ENCODE data around the gene GCNT3. TPM values are rescaled to one million over a fixed set of nuclear protein-coding genes. Genes with fewer than 3 reads are reported as not detected.
"Not testable (repeated sequence)": the region's sequence is repeated elsewhere in the genome, so short reads cannot be mapped to it uniquely, and the experiment has no call there.

The GCNT3 gene
- total and polyA plus RNA-seq, 3 donors from 2014 or later: 2.5 to 15.4 (median 3.0) TPM

DNA sequence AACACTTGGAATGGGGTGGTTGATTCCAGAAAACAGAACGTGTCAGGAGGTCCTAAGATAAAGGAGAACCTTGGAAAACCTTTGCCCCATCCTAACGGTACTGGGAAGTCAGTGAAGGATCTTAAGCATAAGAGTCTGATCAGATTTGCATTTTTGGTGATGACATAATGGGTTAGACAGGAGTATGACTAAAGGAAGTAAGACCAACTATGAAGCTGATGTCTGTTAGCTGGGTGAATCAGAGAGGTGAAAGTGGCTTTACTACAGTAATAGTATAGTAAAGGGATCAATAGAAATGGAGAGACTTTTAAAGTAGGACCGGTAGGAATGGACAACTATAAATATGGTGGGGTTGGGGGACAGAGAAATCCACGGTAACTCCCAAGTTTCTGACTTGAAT, 33.2 kb downstream of the GCNT3 start:
- no peaks in the 10 kb centered on the region for H3K9me3 ChIP-seq
- no peak overlapping the region for H3K27ac ChIP-seq
- no peaks in the 10 kb centered on the region for H3K4me1 ChIP-seq
- TF ChIP-seq, protein P1, sequence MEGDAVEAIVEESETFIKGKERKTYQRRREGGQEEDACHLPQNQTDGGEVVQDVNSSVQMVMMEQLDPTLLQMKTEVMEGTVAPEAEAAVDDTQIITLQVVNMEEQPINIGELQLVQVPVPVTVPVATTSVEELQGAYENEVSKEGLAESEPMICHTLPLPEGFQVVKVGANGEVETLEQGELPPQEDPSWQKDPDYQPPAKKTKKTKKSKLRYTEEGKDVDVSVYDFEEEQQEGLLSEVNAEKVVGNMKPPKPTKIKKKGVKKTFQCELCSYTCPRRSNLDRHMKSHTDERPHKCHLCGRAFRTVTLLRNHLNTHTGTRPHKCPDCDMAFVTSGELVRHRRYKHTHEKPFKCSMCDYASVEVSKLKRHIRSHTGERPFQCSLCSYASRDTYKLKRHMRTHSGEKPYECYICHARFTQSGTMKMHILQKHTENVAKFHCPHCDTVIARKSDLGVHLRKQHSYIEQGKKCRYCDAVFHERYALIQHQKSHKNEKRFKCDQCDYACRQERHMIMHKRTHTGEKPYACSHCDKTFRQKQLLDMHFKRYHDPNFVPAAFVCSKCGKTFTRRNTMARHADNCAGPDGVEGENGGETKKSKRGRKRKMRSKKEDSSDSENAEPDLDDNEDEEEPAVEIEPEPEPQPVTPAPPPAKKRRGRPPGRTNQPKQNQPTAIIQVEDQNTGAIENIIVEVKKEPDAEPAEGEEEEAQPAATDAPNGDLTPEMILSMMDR (IDR thresholded peaks at IDR 0.05): no peak
- TF ChIP-seq POLR2A (IDR thresholded peaks at IDR 0.05): no peak
- 81 to 82% methylated on average over 4 of the region's 4 CpGs for WGBS, 2 donors
- intact Hi-C loops (cut with DNase I; ENCODE audit: low total_unique reads): no loop called here
- H3K4me3 ChIP-seq: no peak overlapping the region
- no peaks in the 10 kb centered on the region for H3K36me3 ChIP-seq (ENCODE audit: low read depth, missing control alignments)
- H3K27me3 ChIP-seq: no peaks in the 10 kb centered on the region
- DNase-seq: no peak

DNA sequence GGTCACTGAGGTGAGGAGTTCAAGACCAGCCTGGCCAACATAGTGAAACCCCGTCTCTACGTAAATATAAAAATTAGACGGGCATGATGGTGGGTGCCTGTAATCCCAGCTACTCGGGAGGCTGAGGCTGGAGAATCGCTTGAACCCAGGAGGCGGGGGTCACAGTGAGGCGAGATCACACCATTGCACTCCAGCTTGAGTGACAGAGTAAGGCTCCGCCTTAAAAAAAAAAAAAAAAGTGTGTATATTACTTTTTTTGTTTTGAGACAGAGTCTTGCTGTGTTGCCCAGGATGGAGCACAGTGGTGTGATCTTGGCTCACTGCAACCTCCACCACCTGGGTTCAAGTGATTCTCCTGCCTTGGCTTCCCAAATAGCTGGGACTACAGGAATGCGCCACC, 34.2 kb downstream of the GCNT3 start:
- H3K4me1 ChIP-seq; intact Hi-C loops (cut with DNase I; ENCODE audit: low total_unique reads); H3K27me3 ChIP-seq; H3K27ac ChIP-seq; H3K36me3 ChIP-seq (ENCODE audit: low read depth, missing control alignments); H3K4me3 ChIP-seq; H3K9me3 ChIP-seq; DNase-seq: not testable (repeated sequence)
- WGBS, 2 donors: 88 to 98% methylated on average over 9 of the region's 9 CpGs

DNA sequence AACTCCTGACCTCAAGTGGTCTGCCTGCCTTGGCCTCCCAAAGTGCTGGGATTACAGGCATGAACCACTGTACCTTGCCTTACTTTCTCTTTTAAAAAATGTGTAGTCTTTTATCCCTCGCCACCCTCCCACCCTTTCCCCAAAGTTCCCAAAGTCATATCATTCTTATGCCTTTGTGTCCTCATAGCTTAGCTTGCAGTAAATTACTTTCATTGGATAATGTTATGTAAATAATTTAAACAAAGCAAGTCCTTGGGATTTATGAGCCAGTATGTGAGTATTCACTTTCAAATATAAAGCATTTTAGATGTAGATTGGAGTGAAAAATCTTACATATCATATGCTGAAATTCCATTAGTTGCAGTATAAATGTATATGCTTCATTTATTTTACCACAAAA, 34.7 kb downstream of the GCNT3 start:
- H3K36me3 ChIP-seq (ENCODE audit: low read depth, missing control alignments): no peaks in the 10 kb centered on the region
- H3K27me3 ChIP-seq: no peaks in the 10 kb centered on the region
- no peak overlapping the region for H3K27ac ChIP-seq
- TF ChIP-seq POLR2A (IDR thresholded peaks at IDR 0.05): no peak
- TF ChIP-seq, protein P1 (IDR thresholded peaks at IDR 0.05): no peak
- 100% methylated on average over 1 of the region's 1 CpG for WGBS, 2 donors
- intact Hi-C loops (cut with DNase I; ENCODE audit: low total_unique reads): no loop called here
- no peak for DNase-seq
- H3K4me1 ChIP-seq: no peaks in the 10 kb centered on the region
- H3K9me3 ChIP-seq: no peaks in the 10 kb centered on the region
- no peak overlapping the region for H3K4me3 ChIP-seq

DNA sequence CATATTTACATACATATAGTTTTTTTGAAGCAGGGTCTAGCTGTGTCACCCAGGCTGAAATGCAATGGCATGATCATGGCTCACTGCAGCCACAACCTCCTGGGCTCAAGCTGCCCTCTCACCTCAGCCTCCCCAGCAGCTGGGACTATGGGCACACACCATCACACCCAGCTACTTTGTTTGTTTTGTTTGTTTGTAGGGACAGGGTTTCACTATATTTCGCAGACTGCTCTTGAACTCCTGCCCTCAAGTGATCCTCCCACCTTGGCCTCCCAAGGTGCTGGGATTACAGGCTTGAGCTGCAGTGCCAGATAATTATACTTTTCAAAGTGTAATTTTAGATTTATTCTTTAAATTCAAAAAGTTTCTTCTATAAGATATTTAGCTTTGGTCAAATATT, 35.5 kb downstream of the GCNT3 start:
- H3K4me1 ChIP-seq: no peaks in the 10 kb centered on the region
- H3K27ac ChIP-seq: no peak overlapping the region
- TF ChIP-seq, protein P1 (IDR thresholded peaks at IDR 0.05): no peak
- no peak for TF ChIP-seq POLR2A (IDR thresholded peaks at IDR 0.05)
- WGBS, 2 donors: 86 to 100% methylated on average over 1 of the region's 1 CpG
- DNase-seq: no peak
- H3K4me3 ChIP-seq: no peak overlapping the region
- H3K9me3 ChIP-seq: no peaks in the 10 kb centered on the region
- intact Hi-C loops (cut with DNase I; ENCODE audit: low total_unique reads): no loop called here
- no peaks in the 10 kb centered on the region for H3K27me3 ChIP-seq
- no peaks in the 10 kb centered on the region for H3K36me3 ChIP-seq (ENCODE audit: low read depth, missing control alignments)

DNA sequence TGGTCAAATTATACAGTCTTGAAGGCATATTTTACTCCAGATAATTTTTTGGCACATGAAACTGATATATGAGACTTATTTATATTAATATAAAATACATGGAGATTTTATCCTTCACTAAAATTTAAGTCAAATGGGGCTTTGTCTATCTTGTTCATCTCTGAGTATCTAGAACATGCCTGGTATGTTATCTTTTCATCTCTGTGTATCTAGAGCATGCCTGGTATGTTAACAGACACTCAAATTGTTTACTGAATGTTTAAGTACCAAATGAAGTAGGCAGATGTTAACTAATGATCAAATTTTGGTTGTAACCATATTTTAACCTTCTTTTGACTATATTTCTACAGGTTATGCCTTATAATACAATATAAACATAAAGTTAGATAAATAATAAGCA, 38.0 kb downstream of the GCNT3 start:
- Histone ChIP-seq H3K9me3 (no peaks in the 10 kb centered on the region), H3K36me3 (ENCODE audit: low read depth, missing control alignments) (no peaks in the 10 kb centered on the region), H3K4me3 (no peak overlapping the region), H3K27me3 (no peaks in the 10 kb centered on the region), H3K4me1 (no peaks in the 10 kb centered on the region), H3K27ac (no peak overlapping the region)
- intact Hi-C loops (cut with DNase I; ENCODE audit: low total_unique reads): no loop called here
- DNase-seq: no peak
- no peak for TF ChIP-seq POLR2A (IDR thresholded peaks at IDR 0.05)
- TF ChIP-seq, protein P1 (IDR thresholded peaks at IDR 0.05): no peak

Measured in testis (tissue), 3 donors.